Keratinocyte (primary cell): ENCODE results near the gene CFP.

Experiments used
- CTCF ChIP-seq, 3 experiments: IDR thresholded peaks in 1 of 3; conservative IDR thresholded peaks in 1 of 3; optimal IDR thresholded peaks in 1 of 3; 2 replicates in 2 of 3; 3 replicates in 1 of 3; pipeline versions ENCODE3 to v1.5.1; 2011; ENCODE audit warnings: low read length in 3 of 3, mild to moderate bottlenecking in 3 of 3, moderate library complexity in 2 of 3, control low read depth in 1 of 3, inconsistent platforms in 1 of 3; ENCODE audit not compliant: insufficient read depth in 2 of 3; ENCODE audit errors: extremely low read depth in 1 of 3
- EZH2 ChIP-seq: IDR thresholded peaks from one replicate; pipeline ENCODE4 v1.6.1; 2012; ENCODE audit warnings: inconsistent platforms, mild to moderate bottlenecking, low read length, moderate library complexity

- TF ChIP-seq CTCF (optimal IDR thresholded peaks at IDR 0.05 in 1 of 3, IDR thresholded peaks at IDR 0.05 in 1 of 3, conservative IDR thresholded peaks at IDR 0.05 in 1 of 3; ENCODE audit: extremely low read depth in 1 of 3, insufficient read depth in 2 of 3, low read length in 3 of 3) (no peak), EZH2 (no peak)
Observed at GRCh38 chrX:47661539-47661938, 31.8 kb upstream of the CFP start.
